H1 (cell line): Measurements from ENCODE around the gene ROS1. TPM values are rescaled to one million over a fixed set of nuclear protein-coding genes. Genes with fewer than 3 reads are reported as not detected.

Source experiments
- PHF8 ChIP-seq: fragments of 200-600 bp; sonication (generic); conservative IDR thresholded peaks from 2 replicates; pipeline ENCODE4 v1.7.1; 2012; ENCODE audit warnings: low read depth, mild to moderate bottlenecking, inconsistent platforms, low read length, moderate library complexity
- polyA plus RNA-seq, 7 experiments: library from polyadenylated mRNA; depleted of rRNA in 3 of 7; stranded (reverse) in 5 of 7; unstranded in 2 of 7; fragments of >200 nt in 5 of 7; fragments of 200-250 nt in 2 of 7; gene quantifications; 1 replicate in 5 of 7; 2 replicates in 1 of 7; 4 replicates in 1 of 7; pipeline versions ENCODE4 v1.2.1 to v1.2.3, GENCODE V29; 2011 to 2013; ENCODE audit warnings: missing spikeins in 2 of 7, mixed read lengths in 2 of 7
- total RNA-seq: library from RNA; stranded (reverse); fragmentation: NEBNext Ultra II Directional; extraction: Animal tissue kit (Norgen Biotek cat#: 25700); gene quantifications from 2 replicates; pipeline ENCODE4 v1.2.1, GENCODE V29; 2021
- TF ChIP-seq, protein P1 (sequence below): IDR thresholded peaks from 2 replicates; pipeline ENCODE4 v1.6.1; 2012; ENCODE audit warnings: low read length, inconsistent platforms

Gene ROS1
- total and polyA plus RNA-seq, 2 of the 8 experiments (the other 6 are each of a cell fraction or from before 2014, with no cell fraction given), result not detected

DNA sequence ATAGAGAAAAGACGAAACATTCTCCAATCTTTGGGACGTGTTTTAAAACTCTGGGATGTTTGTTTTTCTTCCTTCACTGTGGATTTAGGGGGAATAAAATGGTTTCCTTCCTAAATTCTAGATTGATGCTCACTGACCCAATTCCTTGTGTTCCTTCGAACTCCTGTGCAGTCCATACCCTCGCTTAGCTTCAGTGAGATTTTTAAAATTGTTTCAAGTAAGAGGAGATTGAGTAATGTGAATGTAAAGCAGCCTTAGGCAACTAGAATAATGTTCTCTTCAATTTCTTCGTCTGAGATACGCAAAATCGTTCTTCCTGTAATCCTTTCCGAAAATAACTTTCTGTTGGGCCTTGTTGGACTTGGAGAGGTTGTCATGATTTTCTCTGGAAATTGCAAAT lies 162.9 kb downstream of the ROS1 start (continued):
- no peak for TF ChIP-seq PHF8
- TF ChIP-seq, protein P1, sequence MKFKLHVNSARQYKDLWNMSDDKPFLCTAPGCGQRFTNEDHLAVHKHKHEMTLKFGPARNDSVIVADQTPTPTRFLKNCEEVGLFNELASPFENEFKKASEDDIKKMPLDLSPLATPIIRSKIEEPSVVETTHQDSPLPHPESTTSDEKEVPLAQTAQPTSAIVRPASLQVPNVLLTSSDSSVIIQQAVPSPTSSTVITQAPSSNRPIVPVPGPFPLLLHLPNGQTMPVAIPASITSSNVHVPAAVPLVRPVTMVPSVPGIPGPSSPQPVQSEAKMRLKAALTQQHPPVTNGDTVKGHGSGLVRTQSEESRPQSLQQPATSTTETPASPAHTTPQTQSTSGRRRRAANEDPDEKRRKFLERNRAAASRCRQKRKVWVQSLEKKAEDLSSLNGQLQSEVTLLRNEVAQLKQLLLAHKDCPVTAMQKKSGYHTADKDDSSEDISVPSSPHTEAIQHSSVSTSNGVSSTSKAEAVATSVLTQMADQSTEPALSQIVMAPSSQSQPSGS, result no peak
